Epithelial cell of prostate (primary cell): ENCODE data around the gene HPRT1.
"Not testable (repeated sequence)": the region's sequence is repeated elsewhere in the genome, so short reads cannot be mapped to it uniquely, and the experiment has no call there.

Experiments used
- DNase-seq: peaks from one replicate; pipeline ENCODE4 v3.0.0-alpha.2; 2011; ENCODE audit warnings: low read depth, low spot score
- H3K27ac ChIP-seq: fragments of 450-650 bp; 2 replicates; pipeline ENCODE4 v1.5.1; 2017; ENCODE audit warnings: mild to moderate bottlenecking

HPRT1 gene, protein sequence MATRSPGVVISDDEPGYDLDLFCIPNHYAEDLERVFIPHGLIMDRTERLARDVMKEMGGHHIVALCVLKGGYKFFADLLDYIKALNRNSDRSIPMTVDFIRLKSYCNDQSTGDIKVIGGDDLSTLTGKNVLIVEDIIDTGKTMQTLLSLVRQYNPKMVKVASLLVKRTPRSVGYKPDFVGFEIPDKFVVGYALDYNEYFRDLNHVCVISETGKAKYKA

GRCh38 chrX:134460005-134460861 lies at the start of gene HPRT1:
Gene HPRT1, plus strand, starts transcription at chrX:134460165. Its CDS starts 147 bp downstream, at chrX:134460312.
- H3K27ac ChIP-seq: no peak within 1 kb of the TSS
- no peak for DNase-seq

GRCh38 chrX:134416087-134416486 lies 43.9 kb upstream of the HPRT1 start:
- no peak for DNase-seq

DNA sequence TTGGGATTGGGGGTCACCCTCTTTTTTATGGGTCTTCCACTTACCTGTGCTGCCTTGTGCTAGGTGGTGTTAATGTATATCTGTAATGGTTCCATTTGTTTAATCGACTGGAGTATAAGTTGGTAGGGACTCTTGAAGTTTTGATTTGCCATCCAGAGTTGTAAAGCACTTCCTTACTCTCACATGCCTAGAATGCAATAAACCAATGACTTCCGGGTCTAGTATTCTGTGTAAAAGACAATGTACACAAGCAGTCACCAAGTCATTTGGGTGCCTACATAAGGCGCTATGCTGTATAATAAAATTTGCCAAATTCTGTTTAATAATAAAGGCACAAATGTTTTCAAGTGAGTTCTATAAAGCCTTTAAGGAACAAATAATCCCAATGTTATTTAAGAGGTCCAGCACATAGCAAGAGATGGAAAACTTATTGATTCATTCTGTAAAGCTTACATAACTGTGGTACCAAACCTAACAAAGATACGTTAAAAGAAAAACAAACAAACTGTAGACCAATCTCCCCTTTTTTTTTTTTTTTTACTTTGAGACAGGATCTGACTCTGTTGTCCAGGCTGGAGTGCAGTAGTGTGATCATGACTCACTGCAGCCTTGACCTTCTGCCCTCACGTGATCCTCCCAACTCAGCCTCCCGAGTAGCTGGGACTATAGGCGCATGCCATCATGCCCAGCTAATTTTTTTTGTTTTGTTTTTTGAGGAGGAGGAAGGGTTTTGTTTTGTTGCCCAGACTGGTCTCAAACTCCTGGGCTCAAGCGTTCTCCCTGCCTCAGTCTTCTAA lies 41.5 kb upstream of the HPRT1 start:
- no peak for DNase-seq
- H3K27ac ChIP-seq: no peak overlapping the region

More at GRCh38 chrX:134416087-134416486, 43.9 kb upstream of the HPRT1 start:
- no peak overlapping the region for H3K27ac ChIP-seq

DNA sequence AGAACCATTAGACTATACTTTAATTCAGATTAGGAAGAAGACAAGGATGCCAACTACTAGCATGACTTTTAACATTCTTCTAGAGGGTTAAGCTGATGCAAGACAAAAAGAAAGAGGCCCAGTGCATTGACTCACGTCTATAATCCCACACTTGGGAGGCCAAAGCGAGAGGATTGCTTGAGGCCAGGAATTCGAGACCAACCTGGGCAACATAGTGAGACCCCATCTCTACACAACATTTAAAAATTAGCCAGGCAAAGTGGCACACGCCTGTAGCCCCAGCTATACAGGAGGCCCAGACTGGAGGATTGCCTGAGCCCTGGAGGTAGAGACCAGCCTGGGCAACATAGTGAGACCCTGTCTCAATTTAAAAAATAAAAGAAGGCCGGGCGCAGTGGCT lies 40.2 kb upstream of the HPRT1 start:
- DNase-seq: no peak
- no peak overlapping the region for H3K27ac ChIP-seq

DNA sequence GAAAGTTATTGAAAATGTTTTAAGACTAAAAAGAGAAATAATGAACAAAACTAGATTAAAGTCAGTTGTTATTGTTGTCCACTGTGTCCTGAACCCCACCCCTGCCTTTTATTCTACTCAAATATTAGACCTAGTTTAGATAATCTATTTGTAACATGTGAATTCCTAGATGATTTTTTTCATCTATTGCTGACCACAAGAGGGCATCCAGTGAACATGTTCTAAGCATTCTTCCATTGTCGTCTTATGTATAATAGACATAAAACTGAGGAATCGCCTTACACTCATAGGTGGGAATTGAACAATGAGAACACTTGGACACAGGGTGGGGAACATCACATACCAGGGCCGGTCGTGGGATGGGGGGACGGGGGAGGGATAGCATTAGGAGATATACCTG lies 36.4 kb upstream of the HPRT1 start:
- no peak for DNase-seq
- H3K27ac ChIP-seq: no peak overlapping the region

- no peak for DNase-seq
- no peak overlapping the region for H3K27ac ChIP-seq
These were observed 33.7 kb upstream of the HPRT1 start for GRCh38 chrX:134426281-134426680.

DNA sequence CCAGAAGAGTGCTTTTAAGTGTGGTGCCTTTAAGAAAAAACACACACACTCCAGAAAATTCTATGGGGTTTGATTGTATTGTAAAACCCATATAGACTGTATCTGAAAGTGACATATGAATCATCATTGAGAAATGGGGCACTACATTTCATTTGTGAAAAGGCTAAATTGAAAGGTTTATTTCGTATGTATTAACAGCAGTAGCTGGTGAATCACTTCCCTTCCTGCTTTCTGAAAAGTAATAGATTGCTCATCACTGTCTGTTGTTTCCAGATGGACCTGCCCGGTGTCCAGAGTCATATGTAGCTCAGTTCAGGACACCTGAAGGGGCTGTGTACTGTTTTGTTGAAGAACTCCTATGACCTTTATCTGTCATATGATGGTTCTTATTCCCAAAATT lies 28.1 kb upstream of the HPRT1 start:
- H3K27ac ChIP-seq: peak overlapping the region; percentile 60
- no peak for DNase-seq

DNA sequence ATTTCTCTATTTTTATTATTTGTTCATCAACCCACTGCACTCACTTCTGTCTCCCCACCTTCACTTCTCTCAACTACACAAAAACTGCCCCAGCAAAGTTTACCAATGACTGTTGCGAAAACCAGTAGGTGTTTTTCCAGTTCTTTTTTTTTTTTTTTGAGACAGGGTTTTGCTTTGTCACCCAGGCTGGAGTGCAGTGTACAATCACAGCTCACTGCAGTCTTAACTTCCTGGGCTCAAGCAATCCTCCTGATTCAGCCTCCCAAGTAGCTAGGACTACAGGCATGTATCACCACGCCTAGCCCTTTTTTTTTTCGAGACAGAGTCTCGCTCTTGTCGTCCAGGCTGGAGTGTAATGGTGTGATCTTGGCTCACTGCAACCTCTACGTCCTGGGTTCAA lies 24.1 kb upstream of the HPRT1 start:
- no peak for DNase-seq
- no peak overlapping the region for H3K27ac ChIP-seq

DNA sequence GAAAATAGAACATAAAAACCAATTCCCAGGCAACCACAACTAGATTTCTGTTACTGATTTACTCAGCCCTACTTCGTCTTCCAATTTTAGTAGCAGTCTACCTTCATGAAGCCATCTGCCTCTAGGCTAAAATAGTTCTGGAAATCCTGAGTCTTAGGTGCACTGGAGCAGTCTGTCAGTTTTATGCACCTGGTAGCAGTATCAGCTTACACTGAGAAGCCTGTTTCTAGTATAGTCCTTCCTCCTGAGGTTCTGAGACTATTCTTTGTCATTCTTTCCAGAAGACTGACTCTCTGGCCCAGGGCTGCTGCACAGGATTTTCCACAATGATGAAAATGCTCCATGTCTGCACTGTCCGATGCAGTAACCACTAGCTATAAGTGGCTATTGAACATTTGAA lies 16.9 kb upstream of the HPRT1 start:
- no peak for DNase-seq
- no peak overlapping the region for H3K27ac ChIP-seq

GRCh38 chrX:134443461-134443860 lies 16.5 kb upstream of the HPRT1 start:
- H3K27ac ChIP-seq: no peak overlapping the region
- no peak for DNase-seq

- DNase-seq: no peak
- no peak overlapping the region for H3K27ac ChIP-seq
These were observed 15.3 kb upstream of the HPRT1 start for GRCh38 chrX:134444681-134445080.

DNA sequence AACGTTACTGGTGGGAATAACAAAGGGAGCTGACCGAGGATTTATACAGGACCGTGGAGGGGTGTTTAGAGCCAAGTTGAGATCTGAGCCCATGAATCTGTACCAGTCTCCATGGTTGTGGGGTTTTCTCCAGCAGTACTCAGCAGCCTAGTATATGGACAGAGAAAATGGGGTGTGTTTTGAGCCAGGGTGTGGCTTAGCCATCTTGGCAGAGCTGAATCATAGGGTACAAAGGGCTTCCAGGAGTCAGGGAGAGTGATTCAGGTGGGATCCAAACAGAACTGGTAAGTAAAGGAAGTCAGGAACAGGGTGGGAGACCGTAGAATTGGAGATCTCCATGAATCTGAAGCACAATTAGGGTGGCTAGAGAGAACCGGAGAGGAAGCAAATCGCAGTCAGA lies 7.4 kb upstream of the HPRT1 start:
- DNase-seq: no peak
- no peak overlapping the region for H3K27ac ChIP-seq

DNA sequence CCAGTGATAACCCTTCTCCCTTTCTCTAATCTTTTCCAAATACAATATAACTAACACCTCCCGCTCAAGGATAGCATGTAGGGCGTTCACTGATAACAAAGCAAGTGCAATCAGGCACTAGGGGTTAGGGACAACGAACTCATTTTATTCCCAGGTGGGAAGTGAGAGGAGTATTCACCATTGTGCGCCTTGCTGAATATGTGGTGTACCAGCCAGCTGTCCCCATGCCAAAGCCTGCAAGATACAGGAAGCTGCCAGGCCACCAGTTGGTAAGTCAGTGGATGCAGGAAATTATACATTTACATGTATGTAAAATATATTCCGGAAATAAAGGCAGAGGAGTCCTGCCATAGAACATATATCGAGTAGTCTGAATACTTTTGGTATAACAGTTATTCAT lies 6.3 kb upstream of the HPRT1 start:
- no peak overlapping the region for H3K27ac ChIP-seq
- DNase-seq: no peak

DNA sequence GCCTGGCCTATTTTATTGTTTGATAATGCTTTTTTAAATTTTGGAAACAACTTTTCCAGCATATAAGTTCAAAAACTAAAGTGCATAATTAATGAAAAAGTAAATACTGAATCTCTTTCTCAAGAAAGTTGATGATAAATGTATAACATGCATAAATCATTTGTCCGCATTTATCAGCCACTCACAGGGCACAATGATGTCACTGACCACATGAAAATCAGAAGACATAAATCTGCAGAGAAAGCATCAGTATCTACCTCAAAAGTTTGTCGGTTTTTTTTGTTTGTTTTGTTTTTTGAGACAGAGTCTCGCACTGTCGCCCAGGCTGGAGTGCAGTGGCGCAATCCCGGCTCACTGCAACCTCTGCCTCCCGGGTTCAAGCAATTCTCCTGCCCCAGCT lies 5.5 kb upstream of the HPRT1 start:
- DNase-seq: no peak

DNA sequence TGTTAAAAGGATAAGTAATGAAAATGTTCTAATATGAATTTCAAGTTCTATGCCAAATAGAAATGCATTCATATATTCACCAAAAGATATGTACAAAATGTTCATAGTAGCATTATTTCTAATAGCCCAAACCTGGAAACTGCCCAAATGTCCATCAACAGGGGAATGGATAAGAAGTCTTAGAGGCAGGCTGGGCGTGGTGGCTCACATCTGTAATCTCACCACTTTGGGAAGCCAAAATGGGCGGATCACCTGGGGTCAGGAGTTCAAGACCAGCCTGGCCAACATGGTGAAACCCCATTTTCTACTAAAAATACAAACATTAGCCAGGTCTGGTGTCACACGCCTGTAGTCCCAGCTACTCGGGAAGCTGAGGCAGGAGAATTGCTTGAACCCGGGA lies 2.3 kb upstream of the HPRT1 start:
- no peak overlapping the region for H3K27ac ChIP-seq
- DNase-seq: no peak

More for the DNA sequence above, 5.5 kb upstream of the HPRT1 start:
- no peak overlapping the region for H3K27ac ChIP-seq

GRCh38 chrX:134459683-134460004 lies 321 bp upstream of the HPRT1 start:
- DNase-seq: no peak
- no peak overlapping the region for H3K27ac ChIP-seq

DNA sequence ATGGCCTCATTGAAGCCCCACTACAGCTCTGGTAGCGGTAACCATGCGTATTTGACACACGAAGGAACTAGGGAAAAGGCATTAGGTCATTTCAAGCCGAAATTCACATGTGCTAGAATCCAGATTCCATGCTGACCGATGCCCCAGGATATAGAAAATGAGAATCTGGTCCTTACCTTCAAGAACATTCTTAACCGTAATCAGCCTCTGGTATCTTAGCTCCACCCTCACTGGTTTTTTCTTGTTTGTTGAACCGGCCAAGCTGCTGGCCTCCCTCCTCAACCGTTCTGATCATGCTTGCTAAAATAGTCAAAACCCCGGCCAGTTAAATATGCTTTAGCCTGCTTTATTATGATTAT lies 876 bp downstream of the HPRT1 start:
- no peak overlapping the region for H3K27ac ChIP-seq
- DNase-seq: no peak

- DNase-seq: no peak
- no peak overlapping the region for H3K27ac ChIP-seq
These were observed 1.5 kb downstream of the HPRT1 start for GRCh38 chrX:134461437-134461836.

DNA sequence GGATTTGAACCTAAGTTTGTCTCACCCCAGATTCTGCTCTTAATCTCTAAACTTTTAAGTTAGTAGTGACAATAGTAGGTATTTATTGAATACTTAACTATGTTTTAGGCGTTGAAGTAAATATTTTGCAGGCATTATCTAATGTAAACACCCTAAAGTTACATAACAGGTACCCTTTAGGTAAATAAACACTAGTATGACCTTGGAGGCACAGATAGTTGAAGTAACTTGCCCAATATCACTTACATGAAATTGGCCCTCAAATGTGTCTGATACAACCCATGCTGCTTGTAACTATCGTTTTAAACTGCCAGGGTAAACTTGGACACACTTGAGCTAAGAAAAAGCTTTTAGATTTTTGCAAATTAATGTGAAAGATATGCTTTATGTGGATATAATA lies 3.0 kb downstream of the HPRT1 start:
- no peak for DNase-seq

GRCh38 chrX:134464453-134464852 lies 4.5 kb downstream of the HPRT1 start:
- not testable (repeated sequence) for DNase-seq, H3K27ac ChIP-seq

More for the DNA sequence above, 3.0 kb downstream of the HPRT1 start:
- H3K27ac ChIP-seq: no peak overlapping the region

GRCh38 chrX:134469486-134469885 lies 9.5 kb downstream of the HPRT1 start:
- no peak for DNase-seq
- peak overlapping the region; percentile 22 for H3K27ac ChIP-seq
